Activated CD8-positive, alpha-beta T cell treated with anti-CD3 and anti-CD28 coated beads for 36 hours (primary cell): ENCODE data around the gene GSS. TPM values are rescaled to one million over a fixed set of nuclear protein-coding genes. Genes with fewer than 3 reads are reported as not detected.

Experiments used
- ATAC-seq: fragments of 200-7000 bp; cut with Tn5 transposase; one replicate; pipeline ENCODE4 v1.10.0; 2021; ENCODE audit warnings: mild to moderate bottlenecking, moderate library complexity
- CTCF ChIA-PET: fragments of 350-600 bp; sonication (Branson Sonifier 250); formaldehyde crosslinking; loops from one replicate; lab custom pipeline; 2021; ENCODE audit warnings: antibody characterized with exemption; lab: Charles Lee
- POLR2A ChIA-PET: fragments of 350-600 bp; sonication (Branson Sonifier 250); formaldehyde crosslinking; loops from one replicate; lab custom pipeline; 2021; ENCODE audit warnings: antibody characterized with exemption; lab: Charles Lee
- DNase-seq: peaks from one replicate; pipeline ENCODE4 v3.0.0-alpha.2; 2020
- H3K27ac Mint-ChIP-seq: one replicate; pipeline ENCODE4 v1.8.0; 2021; ENCODE audit warnings: mild to moderate bottlenecking, mixed read lengths
- H3K27me3 Mint-ChIP-seq: one replicate; pipeline ENCODE4 v1.8.0; 2021; ENCODE audit warnings: mixed read lengths
- H3K36me3 Mint-ChIP-seq: one replicate; pipeline ENCODE4 v1.8.0; 2021; ENCODE audit warnings: low read depth, mixed read lengths
- H3K4me1 Mint-ChIP-seq: one replicate; pipeline ENCODE4 v1.8.0; 2021; ENCODE audit warnings: low read depth, mixed read lengths
- H3K4me3 Mint-ChIP-seq: one replicate; pipeline ENCODE4 v1.8.0; 2021; ENCODE audit warnings: mild to moderate bottlenecking, moderate library complexity, mixed read lengths
- H3K9me3 Mint-ChIP-seq: one replicate; pipeline ENCODE4 v1.8.0; 2021; ENCODE audit warnings: mixed read lengths
- intact Hi-C: fragments of 100-400 bp; cut with micrococcal nuclease; formaldehyde crosslinking; loops from one replicate; pipeline ENCODE4 v1.10.0; 2022
- total RNA-seq, 2 experiments: library from RNA; stranded (reverse); gene quantifications; one replicate each; pipeline ENCODE4 v1.2.3, GENCODE V29; 2021
- TF ChIP-seq, protein P1 (sequence below): fragments of 200-600 bp; IDR thresholded peaks from one replicate; pipeline ENCODE4 v1.8.0; 2022; ENCODE audit warnings: antibody characterized with exemption, mild to moderate bottlenecking

The GSS gene
- total RNA-seq, 2 experiments from 2014 or later, result 50.9 to 52.7 TPM

- no peak overlapping the region for H3K4me3 Mint-ChIP-seq
- no peak overlapping the region for H3K27ac Mint-ChIP-seq
- H3K36me3 Mint-ChIP-seq, result no peaks in the 10 kb centered on the region
- H3K4me1 Mint-ChIP-seq, result no peaks in the 10 kb centered on the region
- ChIA-PET POLR2A (no interaction called here), CTCF (no interaction called here)
- intact Hi-C loops, result no loop called here
- H3K9me3 Mint-ChIP-seq, result no peaks in the 10 kb centered on the region
- DNase-seq, result no peak
- H3K27me3 Mint-ChIP-seq, result peaks cover 14% of the 10 kb centered on the region
- TF ChIP-seq, protein P1, sequence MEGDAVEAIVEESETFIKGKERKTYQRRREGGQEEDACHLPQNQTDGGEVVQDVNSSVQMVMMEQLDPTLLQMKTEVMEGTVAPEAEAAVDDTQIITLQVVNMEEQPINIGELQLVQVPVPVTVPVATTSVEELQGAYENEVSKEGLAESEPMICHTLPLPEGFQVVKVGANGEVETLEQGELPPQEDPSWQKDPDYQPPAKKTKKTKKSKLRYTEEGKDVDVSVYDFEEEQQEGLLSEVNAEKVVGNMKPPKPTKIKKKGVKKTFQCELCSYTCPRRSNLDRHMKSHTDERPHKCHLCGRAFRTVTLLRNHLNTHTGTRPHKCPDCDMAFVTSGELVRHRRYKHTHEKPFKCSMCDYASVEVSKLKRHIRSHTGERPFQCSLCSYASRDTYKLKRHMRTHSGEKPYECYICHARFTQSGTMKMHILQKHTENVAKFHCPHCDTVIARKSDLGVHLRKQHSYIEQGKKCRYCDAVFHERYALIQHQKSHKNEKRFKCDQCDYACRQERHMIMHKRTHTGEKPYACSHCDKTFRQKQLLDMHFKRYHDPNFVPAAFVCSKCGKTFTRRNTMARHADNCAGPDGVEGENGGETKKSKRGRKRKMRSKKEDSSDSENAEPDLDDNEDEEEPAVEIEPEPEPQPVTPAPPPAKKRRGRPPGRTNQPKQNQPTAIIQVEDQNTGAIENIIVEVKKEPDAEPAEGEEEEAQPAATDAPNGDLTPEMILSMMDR, result no peak
- ATAC-seq, result no peak
These were observed 26.9 kb upstream of the GSS start for GRCh38 chr20:34982270-34983088.

- no peak overlapping the region for H3K4me3 Mint-ChIP-seq
- ChIA-PET CTCF (no interaction called here), POLR2A (no interaction called here)
- DNase-seq (no peak), ATAC-seq (no peak)
- peaks cover 16% of the 10 kb centered on the region for H3K27me3 Mint-ChIP-seq
- TF ChIP-seq, protein P1, result no peak
- intact Hi-C loops, result no loop called here
- no peaks in the 10 kb centered on the region for H3K36me3 Mint-ChIP-seq
- no peaks in the 10 kb centered on the region for H3K4me1 Mint-ChIP-seq
- H3K27ac Mint-ChIP-seq, result no peak overlapping the region
- H3K9me3 Mint-ChIP-seq, result no peaks in the 10 kb centered on the region
These were observed 25.1 kb upstream of the GSS start for GRCh38 chr20:34980543-34981233.

GRCh38 chr20:34979366-34980153, 24.0 kb upstream of the GSS start:
- peak; percentile 43 for DNase-seq
- ChIA-PET POLR2A (no interaction called here), CTCF (no interaction called here)
- Mint-ChIP-seq H3K4me3 (no peak overlapping the region), H3K9me3 (no peaks in the 10 kb centered on the region), H3K27ac (no peak overlapping the region), H3K27me3 (peaks cover 16% of the 10 kb centered on the region), H3K36me3 (no peaks in the 10 kb centered on the region), H3K4me1 (no peaks in the 10 kb centered on the region)
- intact Hi-C loops, result no loop called here
- TF ChIP-seq, protein P1, result no peak
- ATAC-seq, result peak; percentile 68

DNA sequence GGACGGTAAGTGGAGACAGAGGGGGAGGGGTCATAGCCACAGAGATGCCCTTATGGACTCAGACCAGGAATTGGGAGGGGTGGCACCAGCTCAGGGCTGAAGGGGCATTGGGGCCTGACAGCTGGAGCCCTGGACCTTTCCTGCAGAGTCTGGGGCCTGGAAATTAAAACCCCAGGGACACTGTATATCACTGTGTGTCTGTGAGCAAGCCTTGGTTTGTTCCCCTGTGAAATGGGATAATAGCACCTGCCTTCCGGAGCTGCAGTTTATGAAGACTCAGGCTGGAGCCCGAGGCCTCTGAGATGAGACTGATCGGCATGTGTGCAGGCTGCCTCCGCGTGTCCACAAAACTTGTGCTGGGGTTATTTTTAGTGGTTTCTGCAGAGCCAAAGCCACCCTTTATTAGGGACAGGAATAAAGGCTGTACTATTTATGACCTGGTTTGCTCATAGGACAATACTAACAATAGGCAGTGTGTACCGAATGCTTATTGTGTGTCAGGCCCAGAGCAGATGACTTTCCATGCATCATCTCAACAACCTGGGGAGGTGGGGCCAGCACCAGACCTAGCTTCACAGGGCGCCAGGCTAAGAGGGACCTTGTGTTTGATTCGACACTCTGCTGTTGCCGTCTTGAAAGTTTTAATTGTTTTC, 22.6 kb upstream of the GSS start:
- ChIA-PET POLR2A (interaction anchor here (1.0 kb wide), 1 partner anchor 23 kb away, joined by 3 read pairs; no protein-coding TSS in a partner anchor), CTCF (interaction anchor here (0.6 kb wide), 1 partner anchor 368 kb away, joined by 3 read pairs; no protein-coding TSS in a partner anchor)
- Mint-ChIP-seq H3K4me1 (no peaks in the 10 kb centered on the region), H3K27ac (no peak overlapping the region), H3K36me3 (no peaks in the 10 kb centered on the region), H3K27me3 (peaks cover 14% of the 10 kb centered on the region), H3K4me3 (no peak overlapping the region), H3K9me3 (no peaks in the 10 kb centered on the region)
- ATAC-seq (no peak), DNase-seq (no peak)
- intact Hi-C loops, result no loop called here
- TF ChIP-seq, protein P1, result no peak
